Measurements from ENCODE around the gene POLR2H.

- TF ChIP-seq CTCF (IDR thresholded peaks at IDR 0.05) (no peak), POLR2A (IDR thresholded peaks at IDR 0.05) (no peak)
These were observed 44.7 kb upstream of the POLR2H start for GRCh38 chr3:184316792-184317191.
